ENCODE data around the gene SF3B3.

DNA sequence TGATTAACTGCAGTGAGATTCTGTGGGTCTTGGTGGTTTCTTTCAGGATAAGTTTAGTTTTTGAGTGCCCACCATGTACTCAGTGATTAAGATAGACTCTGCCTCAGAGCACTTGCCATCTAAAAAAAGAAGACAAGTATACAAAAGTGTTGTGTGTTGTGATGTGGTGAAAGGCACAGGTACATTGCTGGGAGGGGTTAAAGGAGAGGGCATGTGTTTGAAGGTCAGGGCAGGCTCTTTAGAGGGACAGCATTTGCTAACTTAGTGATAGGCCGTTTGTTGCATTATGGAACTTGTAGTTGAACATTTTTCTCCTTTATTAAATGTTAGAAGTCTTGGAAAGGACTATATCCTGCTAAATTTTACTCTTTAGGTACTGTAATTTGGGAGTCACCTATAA lies 26.5 kb downstream of the SF3B3 start:
- TF ChIP-seq, protein P1, sequence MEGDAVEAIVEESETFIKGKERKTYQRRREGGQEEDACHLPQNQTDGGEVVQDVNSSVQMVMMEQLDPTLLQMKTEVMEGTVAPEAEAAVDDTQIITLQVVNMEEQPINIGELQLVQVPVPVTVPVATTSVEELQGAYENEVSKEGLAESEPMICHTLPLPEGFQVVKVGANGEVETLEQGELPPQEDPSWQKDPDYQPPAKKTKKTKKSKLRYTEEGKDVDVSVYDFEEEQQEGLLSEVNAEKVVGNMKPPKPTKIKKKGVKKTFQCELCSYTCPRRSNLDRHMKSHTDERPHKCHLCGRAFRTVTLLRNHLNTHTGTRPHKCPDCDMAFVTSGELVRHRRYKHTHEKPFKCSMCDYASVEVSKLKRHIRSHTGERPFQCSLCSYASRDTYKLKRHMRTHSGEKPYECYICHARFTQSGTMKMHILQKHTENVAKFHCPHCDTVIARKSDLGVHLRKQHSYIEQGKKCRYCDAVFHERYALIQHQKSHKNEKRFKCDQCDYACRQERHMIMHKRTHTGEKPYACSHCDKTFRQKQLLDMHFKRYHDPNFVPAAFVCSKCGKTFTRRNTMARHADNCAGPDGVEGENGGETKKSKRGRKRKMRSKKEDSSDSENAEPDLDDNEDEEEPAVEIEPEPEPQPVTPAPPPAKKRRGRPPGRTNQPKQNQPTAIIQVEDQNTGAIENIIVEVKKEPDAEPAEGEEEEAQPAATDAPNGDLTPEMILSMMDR (conservative IDR thresholded peaks at IDR 0.05; ENCODE audit: low read depth, low read length): no peak
- no peak for TF ChIP-seq EZH2 (IDR thresholded peaks at IDR 0.05; ENCODE audit: low read length, unreplicated experiment)

Measured in PC-3 (cell line).